Activated B cell treated with CpG ODN at 0.5 μM for 24 hours (primary cell): ENCODE measurements around the gene AOX1. TPM values are rescaled to one million over a fixed set of nuclear protein-coding genes. Genes with fewer than 3 reads are reported as not detected.

Experiments
- ATAC-seq: fragments of 200-7000 bp; cut with Tn5 transposase; one replicate; pipeline ENCODE4 v1.10.0; 2021; ENCODE audit warnings: low read depth, mild to moderate bottlenecking, moderate library complexity
- CTCF ChIA-PET: fragments of 350-600 bp; sonication (Branson Sonifier 250); formaldehyde crosslinking; loops from one replicate; lab custom pipeline; 2021; ENCODE audit warnings: antibody characterized with exemption; lab: Charles Lee
- POLR2A ChIA-PET: fragments of 350-600 bp; sonication (Branson Sonifier 250); formaldehyde crosslinking; loops from one replicate; lab custom pipeline; 2021; ENCODE audit warnings: antibody characterized with exemption; lab: Charles Lee
- DNase-seq: peaks from one replicate; pipeline ENCODE4 v3.0.0; 2022
- H3K27ac Mint-ChIP-seq: one replicate; pipeline ENCODE4 v1.8.0; 2020; ENCODE audit warnings: mixed read lengths
- H3K27me3 Mint-ChIP-seq: one replicate; pipeline ENCODE4 v1.8.0; 2021; ENCODE audit warnings: mixed read lengths
- H3K36me3 Mint-ChIP-seq: one replicate; pipeline ENCODE4 v1.8.0; 2021; ENCODE audit warnings: low read depth, mixed read lengths
- H3K4me1 Mint-ChIP-seq: one replicate; pipeline ENCODE4 v1.8.0; 2021; ENCODE audit warnings: mixed read lengths
- H3K4me3 Mint-ChIP-seq: one replicate; pipeline ENCODE4 v1.8.0; 2020; ENCODE audit warnings: mild to moderate bottlenecking, mixed read lengths
- H3K9me3 Mint-ChIP-seq: one replicate; pipeline ENCODE4 v1.8.0; 2020; ENCODE audit warnings: mixed read lengths
- CTCF ChIP-seq: fragments of 200-600 bp; IDR thresholded peaks from one replicate; pipeline ENCODE4 v1.8.0; 2022; ENCODE audit warnings: antibody characterized with exemption, mild to moderate bottlenecking
- intact Hi-C: fragments of 100-400 bp; cut with micrococcal nuclease; formaldehyde crosslinking; loops from one replicate; pipeline ENCODE4 v1.15.1; 2024
- total RNA-seq: library from RNA; stranded (reverse); gene quantifications from 2 replicates; pipeline ENCODE4 v1.2.3, GENCODE V29; 2022

Gene AOX1
- total RNA-seq, 1 donor from 2014 or later: 0.24 TPM

GRCh38 chr2:200619279-200619678, 33.5 kb downstream of the AOX1 start:
- Mint-ChIP-seq H3K4me1 (peaks cover 13% of the 10 kb centered on the region), H3K27ac (no peak overlapping the region), H3K9me3 (no peaks in the 10 kb centered on the region), H3K4me3 (no peak overlapping the region), H3K27me3 (peaks cover 11% of the 10 kb centered on the region), H3K36me3 (no peaks in the 10 kb centered on the region)
- POLR2A ChIA-PET: no interaction called here
- CTCF ChIA-PET: no interaction called here
- no peak for TF ChIP-seq CTCF
- intact Hi-C loops: no loop called here
- DNase-seq (no peak), ATAC-seq (no peak)

GRCh38 chr2:200620606-200621390, 35.0 kb downstream of the AOX1 start:
- no peak overlapping the region for H3K4me3 Mint-ChIP-seq
- H3K27ac Mint-ChIP-seq: no peak overlapping the region
- no peaks in the 10 kb centered on the region for H3K9me3 Mint-ChIP-seq
- ATAC-seq: no peak
- no peak for TF ChIP-seq CTCF
- H3K27me3 Mint-ChIP-seq: peaks cover 12% of the 10 kb centered on the region
- peaks cover 9% of the 10 kb centered on the region for H3K4me1 Mint-ChIP-seq
- no peaks in the 10 kb centered on the region for H3K36me3 Mint-ChIP-seq
- CTCF ChIA-PET: no interaction called here
- no peak for DNase-seq
- intact Hi-C loops: no loop called here
- POLR2A ChIA-PET: no interaction called here

GRCh38 chr2:200622106-200622505, 36.3 kb downstream of the AOX1 start:
- Mint-ChIP-seq H3K27ac (no peak overlapping the region), H3K27me3 (peaks cover 12% of the 10 kb centered on the region), H3K9me3 (no peaks in the 10 kb centered on the region), H3K4me1 (peaks cover 8% of the 10 kb centered on the region), H3K36me3 (no peaks in the 10 kb centered on the region), H3K4me3 (no peak overlapping the region)
- intact Hi-C loops: no loop called here
- DNase-seq (no peak), ATAC-seq (no peak)
- POLR2A ChIA-PET: no interaction called here
- TF ChIP-seq CTCF: no peak
- CTCF ChIA-PET: no interaction called here

- H3K9me3 Mint-ChIP-seq: no peaks in the 10 kb centered on the region
- H3K27ac Mint-ChIP-seq: no peak overlapping the region
- ChIA-PET CTCF (no interaction called here), POLR2A (no interaction called here)
- H3K27me3 Mint-ChIP-seq: peaks cover 21% of the 10 kb centered on the region
- ATAC-seq: no peak
- intact Hi-C loops: no loop called here
- no peaks in the 10 kb centered on the region for H3K36me3 Mint-ChIP-seq
- no peak for DNase-seq
- no peak for TF ChIP-seq CTCF
- no peak overlapping the region for H3K4me3 Mint-ChIP-seq
- H3K4me1 Mint-ChIP-seq: no peaks in the 10 kb centered on the region
These were observed 38.2 kb downstream of the AOX1 start for GRCh38 chr2:200624026-200624425.

GRCh38 chr2:200624658-200625057, 38.8 kb downstream of the AOX1 start:
- no peak for TF ChIP-seq CTCF
- no peak for ATAC-seq
- Mint-ChIP-seq H3K4me1 (no peaks in the 10 kb centered on the region), H3K36me3 (no peaks in the 10 kb centered on the region), H3K9me3 (no peaks in the 10 kb centered on the region), H3K27ac (no peak overlapping the region), H3K4me3 (no peak overlapping the region), H3K27me3 (peaks cover 21% of the 10 kb centered on the region)
- DNase-seq: no peak
- ChIA-PET POLR2A (no interaction called here), CTCF (no interaction called here)
- intact Hi-C loops: no loop called here
